GM03348 (cell line): ENCODE measurements around the gene KCNA10.

ENCODE experiments used
- DNase-seq: peaks from one replicate; pipeline ENCODE4 v3.0.0; 2012; ENCODE audit warnings: low spot score

The KCNA10 gene

DNA sequence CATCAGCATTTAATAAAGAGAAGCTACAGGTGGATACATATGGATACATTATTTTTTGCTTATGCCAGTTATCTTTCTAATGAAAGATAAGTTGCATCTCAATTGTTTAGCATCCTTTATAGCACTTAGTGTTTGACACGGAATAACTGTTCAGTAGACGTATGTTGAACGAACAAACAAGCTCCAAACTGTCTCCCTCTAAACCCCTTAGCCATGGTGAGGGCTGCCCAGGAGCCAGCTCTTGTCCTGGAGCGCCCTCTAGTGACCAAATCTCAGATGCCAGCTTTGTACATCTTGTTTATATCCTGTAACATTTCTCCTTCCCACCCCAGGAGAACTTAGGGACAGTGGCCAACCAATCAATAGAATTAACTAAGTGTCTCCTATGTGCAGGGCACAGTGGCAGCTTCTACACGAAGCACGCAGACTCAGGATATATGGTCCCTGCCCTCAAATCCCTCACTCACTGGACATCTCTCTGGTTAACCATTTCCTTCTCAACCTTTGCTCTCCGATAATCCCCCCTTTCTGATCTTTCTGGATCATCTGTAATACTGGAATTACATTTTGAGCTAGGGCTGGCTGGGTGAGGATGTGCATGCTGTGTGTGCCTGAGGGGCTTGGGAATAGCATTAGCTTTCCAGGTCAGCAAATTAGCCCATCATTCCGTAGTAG lies 22.9 kb downstream of the KCNA10 start:
- peak; percentile 91 for DNase-seq

DNA sequence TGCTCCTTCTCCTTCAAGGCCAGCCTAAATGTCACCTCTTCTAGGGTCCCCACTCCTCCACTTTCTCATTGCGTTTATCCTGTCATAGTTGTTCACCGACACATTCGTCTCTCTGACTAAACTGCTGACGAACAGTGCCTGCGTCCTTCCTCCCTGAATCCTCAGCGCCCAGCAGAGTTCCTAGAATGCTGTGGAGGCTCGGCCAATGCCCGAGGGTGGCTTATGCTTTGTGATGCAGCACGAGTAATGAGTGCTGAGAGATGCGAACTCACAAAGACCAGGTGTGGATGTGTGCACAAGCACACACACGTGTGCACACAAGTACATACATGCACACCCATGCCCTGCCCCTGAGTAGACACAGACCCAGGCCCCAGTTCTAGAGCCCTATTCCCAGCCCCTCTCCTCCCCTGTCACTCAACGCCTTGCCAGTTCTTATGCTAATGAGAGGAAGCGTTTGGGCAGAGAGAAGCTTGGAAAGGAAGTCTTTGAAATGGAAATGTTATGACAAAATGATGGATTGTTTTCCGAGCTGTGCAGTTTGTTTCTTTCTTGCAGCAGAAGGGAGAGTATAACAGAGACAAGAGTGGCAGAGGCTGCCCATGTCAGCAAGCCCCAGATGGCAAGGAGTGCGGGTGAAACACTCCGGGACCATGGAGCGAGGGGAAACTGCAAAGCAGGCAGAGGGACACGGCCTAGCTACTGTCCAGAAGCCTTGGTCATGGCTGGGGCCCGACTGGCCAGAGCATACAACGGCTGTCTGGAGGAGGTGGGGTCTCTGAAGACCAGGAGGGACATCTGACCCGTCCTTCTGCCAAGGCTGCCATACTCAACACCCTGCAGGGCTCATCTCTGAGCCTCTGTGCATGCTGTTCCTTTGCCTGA lies 24.2 kb downstream of the KCNA10 start:
- DNase-seq: no peak

DNA sequence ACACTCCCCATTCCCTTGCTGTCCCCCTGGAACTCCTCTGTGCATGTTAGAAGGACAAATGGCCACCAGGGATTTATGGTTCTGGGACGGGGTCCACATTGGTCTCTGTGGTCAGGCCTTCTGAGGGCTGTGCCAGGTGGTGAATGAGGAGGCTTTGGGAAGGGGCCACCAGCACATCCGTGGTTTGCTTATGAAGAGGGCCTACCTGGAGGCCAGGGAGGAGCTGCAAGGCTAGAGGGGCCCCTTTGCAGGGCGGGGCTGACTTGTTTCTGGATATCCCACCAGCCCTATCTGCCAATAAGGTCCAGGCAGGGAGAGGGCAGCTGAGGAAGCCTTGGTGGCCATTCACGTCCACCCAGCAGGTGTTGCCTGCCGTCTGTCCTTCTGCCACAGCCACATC lies 24.9 kb downstream of the KCNA10 start:
- no peak for DNase-seq

DNA sequence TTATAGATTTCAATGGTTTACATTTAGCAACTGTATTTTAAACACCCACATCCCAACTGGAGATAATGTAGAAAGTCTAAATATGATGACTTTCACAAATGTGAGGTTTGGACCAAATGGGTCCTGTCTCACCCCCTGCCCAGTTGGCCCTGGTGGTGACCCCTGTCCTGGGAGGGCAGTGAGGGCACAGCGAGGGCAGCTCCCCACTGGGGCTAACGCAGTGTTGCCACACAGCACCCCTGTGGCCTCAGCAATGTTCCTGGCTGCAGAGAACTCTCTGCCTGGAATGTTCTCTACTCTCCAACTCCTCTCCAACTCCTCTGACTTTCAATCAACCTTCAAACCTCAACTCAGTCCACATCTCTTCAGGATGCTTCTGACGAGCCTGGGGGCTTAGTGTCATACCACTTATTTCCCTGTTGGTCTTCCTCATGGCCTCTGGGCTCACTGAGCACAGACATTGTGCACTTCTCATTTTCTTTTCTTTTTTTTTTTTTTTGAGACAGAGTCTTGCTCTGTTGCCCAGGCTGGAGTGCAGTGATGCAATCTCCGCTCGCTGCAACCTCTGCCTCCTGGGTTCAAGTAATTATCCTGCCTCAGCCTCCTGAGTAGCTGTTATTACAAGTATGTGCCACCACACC lies 25.8 kb downstream of the KCNA10 start:
- no peak for DNase-seq

DNA sequence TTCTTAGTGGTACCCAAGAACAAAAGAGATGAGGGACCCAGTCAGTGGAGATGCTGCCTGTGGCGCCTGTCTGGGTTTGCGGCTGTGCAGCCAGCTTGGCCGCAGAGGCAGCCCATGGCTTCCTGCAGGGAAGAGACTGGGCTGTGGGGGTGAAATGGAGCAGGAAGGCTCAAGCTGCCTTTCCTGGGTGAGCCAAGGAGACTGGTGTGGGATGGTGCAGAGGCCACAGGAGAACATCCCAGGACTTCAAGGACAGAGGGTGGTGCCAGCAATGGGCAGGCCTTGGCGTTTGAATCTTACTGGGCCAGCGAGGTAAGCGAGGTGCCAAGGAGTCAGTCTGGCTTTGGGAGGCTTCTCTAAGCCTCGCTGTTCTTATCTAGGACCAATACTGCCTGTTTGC lies 26.4 kb downstream of the KCNA10 start:
- no peak for DNase-seq

DNA sequence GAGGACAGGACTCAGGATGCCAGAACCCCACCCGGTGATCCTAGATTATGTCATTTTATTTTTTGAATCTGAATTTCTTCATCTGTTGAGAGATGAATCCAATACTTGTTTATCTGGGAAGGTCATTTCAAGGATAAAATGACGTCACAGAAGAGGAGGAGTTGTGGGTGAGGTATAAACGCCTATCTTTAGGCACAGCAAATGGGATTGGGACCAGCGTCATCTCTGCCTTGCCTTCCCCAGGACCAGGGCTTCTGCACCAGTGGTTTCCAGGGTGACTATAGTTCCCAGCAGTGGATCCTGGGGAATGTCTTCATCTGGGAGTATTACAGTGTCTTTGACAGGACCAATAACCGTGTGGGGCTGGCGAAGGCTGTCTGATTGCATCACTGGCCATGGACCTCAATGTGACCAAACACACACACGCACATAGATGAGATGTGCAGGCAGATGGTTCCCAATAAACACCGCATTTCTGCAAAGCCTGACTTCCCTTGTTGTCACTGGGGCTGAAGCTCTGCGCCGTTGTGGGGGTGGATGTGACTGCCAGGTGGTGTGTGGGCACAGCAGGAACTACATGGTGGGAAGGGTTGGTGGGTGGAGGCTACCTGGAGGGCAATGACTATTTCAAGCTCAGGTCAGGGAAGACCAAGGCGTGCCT lies 28.1 kb downstream of the KCNA10 start:
- DNase-seq: no peak

DNA sequence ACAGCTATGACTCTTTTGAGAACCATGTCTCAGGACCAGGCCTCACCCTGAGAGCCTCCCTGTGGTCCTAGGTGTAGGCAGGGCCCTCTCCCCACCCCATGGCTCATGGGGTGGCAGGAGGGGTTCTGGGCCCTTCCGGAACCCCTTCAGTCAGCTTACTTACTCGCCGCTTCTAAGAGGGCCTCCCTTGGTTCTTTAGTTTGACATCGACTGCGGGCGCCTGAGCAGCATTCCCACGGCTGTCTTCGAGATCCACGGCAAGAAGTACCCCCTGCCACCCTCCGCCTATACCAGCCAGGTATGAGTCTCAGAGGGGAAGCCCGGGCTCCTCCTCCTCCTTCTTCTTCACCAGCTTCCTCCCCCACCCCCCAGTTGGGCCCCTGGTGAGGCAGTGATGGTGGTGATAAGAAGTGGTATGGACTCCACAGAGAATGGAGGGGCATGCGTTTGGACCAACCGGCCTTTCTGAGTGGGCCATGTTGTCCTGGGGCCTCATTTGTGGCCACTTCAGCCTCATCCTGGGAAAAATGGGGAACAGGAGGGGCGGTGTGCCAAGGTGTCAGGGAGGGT lies 28.9 kb downstream of the KCNA10 start:
- no peak for DNase-seq

DNA sequence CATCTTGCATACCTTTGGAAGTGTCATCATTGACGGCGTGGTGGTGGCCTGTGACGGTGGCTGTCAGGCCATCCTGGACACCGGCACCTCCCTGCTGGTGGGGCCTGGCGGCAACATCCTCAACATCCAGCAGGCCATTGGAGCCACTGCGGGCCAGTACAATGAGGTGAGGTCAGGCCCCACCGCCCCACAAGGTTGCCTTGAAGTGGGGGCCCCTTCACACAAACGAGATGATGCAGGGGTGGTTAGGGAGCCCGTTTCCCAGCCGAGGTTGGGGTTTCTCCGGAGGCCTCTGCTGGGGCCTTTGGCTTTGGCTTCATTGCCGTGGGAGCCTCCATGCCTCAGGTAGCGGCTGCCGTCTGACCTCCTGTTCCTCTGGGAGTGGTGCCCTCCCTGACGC lies 29.6 kb downstream of the KCNA10 start:
- no peak for DNase-seq

DNA sequence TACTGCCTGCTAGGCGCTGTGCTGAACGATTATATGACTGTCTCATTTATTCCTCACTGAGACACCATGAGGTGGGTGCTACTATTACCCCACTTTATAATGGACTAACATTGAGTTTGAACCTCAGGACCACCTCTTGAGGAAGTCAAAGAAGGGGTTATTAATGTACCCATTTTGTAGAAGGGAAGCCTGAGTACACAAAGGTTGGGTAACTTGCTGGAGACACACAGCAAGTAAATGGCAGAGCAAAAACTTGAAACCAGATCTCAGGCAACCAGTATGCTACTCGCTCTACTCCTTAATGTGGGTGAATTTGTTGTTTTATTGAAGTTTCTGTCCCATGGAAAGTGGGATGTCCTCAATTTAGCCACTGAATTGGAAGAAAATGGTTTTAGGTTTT lies 30.1 kb downstream of the KCNA10 start:
- no peak for DNase-seq

DNA sequence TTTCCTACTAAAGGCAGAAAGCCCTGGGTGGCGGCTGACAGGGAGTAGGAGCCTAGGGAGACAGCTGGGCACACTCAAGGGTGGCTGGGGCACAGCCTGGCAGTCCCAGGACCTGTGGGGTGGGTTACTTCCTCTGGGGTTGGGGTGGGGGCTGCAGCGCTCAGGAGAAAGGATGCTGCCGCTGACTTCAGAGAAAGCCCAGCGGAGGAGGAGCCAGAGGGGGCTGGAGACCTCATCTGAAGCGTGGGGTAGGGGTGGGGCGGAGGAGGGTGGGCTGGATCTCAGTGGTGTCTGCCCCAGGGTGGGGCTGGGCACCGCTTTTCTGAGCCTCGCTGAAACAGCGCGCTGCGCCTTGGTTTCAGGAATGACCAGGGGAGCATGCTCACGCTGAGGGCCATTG lies 30.8 kb downstream of the KCNA10 start:
- no peak for DNase-seq

DNA sequence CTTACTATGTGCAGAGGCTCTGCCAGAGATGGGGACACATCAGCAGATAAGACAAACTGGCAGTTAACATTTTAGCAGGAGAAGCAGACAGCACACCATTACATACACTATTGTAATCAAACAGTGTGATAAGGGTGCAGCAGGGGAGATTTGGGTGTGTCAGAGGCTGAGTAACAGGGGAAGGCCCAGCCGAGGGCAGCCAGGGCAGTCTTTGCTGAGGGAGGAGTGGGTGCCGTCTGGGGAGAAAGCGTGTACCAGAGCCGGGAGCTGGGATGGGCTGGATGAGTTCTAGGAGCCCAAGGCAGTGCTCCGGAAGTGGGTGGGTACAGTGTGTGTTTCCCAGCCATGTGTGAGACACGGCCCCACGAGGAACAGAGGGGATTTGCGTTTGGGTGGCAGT lies 31.2 kb downstream of the KCNA10 start:
- DNase-seq: peak; percentile 28

DNA sequence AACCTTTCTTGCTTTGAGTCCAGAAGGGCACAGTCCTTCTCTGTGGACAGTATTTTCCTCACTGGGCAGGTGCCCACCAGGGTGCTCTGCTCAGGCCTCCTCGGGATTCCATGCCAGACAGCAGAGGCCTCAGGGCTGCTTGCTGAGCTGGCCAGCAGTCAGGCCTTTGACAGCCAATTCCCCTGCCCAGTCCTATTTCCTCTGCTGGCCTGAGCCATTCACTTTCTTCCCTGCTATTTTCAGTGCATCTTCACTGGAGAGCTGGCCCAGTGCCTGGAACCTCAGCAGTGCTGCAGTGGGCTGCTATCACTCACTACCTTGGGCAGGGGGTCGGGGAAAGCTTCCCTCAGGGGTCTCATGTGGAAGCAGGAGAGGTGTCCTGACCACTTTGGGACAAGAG lies 33.2 kb downstream of the KCNA10 start:
- DNase-seq: no peak

DNA sequence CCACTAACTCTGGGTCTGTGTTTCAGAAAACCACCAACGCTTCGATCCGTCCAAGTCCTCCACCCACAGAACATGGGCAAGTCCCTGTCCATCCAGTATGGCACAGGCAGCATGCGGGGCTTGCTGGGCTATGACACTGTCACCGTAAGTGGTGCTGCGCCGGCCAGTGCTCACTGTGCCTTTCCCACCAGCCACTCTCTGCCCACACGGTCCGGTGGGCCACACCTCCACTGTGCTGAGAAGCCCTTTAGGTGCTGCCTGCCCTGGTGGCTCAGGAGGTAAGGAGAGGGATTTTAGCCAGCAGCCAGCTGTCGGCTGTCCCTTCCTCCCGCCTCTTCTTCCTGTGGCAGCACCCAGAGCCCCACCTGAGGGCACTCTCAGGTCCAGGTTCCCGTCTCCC lies 34.2 kb downstream of the KCNA10 start:
- DNase-seq: no peak

DNA sequence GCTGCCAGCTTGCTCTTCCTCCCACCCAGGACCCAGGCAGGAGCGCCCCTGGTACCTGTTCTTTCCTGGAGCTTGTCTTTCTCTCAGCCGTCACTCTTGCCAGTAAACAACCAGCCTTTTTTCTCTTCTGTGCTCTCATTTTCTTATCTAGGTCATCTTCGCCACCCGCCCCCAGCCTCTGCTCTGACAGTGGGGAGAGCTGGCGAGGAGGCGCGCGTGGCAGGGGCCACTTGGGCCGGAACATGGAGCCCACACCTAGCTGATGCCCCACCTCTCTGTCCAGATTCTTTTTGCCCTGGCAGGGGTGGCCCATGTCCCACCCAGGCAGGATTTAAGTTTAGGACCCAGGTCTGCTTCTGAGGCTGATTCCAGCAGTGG lies 35.7 kb downstream of the KCNA10 start:
- no peak for DNase-seq

DNA sequence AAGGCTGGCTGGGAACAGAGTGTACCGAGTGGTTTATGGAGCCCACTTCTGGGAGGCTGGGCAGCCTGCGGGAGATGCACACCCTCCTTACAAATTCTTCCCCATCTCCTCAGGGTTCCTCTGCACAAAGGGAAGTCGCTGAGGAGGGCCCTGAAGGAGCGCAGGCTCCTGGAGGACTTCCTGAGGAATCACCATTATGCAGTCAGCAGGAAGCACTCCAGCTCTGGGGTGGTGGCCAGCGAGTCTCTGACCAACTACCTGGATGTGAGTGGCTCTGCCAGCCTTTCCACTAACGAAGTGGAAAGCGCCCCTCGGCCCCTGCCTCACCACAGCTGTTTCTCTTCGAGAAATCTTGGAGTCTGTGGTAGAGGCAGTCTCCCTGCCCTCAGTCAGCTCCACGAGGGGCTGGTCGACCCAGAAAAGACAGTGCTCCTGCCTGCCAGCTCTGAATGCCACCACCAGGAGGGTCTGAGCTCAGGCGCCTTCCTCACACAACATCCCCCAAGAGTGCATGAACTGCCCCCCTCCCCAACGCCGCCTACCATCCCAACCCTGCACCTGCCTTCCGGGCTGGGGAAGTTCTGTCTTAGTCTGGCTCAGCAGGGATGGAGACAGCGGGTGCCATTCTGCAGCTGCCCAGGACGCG lies 36.2 kb downstream of the KCNA10 start:
- no peak for DNase-seq

DNA sequence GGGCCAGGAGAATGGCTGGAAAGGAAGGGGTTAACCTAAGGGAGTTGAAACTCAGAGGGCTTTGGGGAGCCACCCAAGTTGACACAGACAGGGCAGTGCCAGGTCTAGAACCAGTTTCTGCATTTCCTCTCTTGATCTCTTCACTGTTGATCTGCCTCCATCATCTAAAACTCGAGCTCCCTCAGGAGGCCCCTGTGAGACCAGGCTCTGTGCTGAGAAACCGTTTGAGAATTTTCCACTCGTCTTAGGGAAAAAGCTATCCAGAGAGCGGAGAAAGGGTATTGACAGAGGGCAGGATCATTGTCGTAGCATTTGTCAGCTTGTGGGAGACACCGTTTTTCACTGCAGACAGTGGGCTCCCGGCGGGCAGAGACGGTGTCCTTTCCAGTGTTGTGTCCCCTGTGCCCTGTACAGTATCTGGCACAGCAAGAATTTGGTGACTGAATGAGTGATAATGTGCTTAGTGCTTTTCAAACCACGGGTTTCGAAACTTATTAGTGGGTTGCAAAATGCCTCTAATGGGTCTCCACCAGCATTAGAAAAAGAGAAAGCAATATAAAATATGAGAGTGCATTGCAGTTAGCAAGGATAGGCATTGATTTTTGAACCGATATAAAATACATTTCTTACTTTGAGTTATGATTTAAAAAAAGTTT lies 36.9 kb downstream of the KCNA10 start:
- no peak for DNase-seq

DNA sequence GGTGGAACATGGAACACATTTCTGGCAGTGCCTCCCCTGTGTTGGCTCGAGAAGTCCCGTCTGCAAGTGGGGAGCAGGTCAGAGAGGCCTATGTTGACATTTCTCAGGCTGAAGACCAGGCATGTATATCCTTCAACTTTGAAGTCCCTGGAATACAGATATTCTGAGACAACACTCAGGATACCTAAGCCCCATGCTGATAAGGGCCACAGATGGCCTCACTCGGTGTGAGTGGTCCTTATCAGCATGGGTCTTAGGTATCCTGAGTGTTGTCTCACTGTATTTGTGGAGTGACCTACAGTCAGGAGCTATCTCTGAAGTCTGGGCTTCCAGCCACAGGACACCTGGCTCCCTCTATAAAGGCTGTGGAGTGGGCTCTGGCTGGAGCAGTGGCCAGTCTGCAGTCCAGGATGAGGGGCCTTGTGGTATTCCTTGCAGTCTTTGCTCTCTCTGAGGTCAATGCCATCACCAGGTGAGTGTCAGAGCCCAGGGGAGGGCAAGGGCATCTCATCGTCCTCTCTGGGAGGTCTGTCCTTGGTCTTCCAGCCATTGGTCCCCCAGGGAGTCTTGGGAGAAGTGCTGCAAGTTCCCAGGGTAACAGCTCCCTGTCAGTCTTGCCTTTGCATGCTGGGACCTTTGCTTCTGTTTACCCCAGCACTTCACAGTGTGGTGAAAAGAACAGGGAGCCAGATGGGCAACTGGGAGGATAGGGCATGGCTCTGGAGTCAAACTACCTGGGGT lies 38.4 kb downstream of the KCNA10 start:
- no peak for DNase-seq

DNA sequence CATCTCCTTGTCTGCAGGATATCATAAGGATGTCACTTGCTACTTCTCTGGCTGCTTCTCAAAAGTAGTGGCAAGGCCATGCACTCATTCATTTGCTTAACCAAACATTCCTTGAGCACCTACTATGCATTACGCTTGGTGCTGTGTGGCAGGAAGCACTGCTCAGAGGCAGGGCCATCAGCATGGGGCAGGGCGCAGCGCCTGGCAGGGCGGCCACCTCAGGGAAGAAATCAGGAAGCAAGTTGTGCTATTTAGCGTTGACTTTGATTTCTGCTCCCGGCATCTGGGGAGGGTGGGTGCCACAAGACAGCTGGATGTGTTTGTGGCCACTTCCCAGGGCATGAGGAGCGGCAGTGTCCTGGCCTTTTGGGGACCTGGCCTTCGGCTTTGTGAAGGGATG lies 40.1 kb downstream of the KCNA10 start:
- no peak for DNase-seq

DNA sequence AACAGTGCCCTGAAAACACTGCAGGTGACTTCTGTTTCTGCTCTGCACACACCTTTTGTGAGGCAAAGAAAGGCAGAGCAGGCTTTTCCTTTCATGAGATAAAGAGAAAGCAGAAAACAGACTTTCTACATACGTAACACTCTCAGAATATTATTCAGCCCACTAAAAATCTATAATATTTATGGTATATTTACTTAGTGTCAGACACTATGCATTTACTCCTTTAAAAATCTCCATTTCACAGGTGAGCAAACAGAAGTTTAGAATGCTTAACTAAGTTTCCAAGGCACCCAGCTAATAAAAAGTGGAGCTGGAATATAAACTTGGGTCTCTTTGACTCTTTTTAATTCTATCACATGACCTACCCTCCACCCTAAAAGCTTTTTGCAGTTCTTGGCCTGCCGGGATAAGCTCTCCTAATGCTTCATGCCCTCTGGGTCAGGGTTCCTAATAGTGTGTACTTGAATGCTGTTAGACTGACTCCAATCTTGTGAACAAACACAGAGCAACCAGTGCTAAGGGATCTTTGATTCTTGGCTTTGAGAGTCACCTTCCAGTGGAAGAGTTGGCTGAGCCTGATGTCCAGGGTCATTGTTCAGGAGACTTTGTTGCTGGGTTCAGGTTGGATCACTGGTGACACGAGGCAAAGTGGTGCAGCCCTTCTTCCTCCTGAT lies 40.9 kb downstream of the KCNA10 start:
- no peak for DNase-seq

DNA sequence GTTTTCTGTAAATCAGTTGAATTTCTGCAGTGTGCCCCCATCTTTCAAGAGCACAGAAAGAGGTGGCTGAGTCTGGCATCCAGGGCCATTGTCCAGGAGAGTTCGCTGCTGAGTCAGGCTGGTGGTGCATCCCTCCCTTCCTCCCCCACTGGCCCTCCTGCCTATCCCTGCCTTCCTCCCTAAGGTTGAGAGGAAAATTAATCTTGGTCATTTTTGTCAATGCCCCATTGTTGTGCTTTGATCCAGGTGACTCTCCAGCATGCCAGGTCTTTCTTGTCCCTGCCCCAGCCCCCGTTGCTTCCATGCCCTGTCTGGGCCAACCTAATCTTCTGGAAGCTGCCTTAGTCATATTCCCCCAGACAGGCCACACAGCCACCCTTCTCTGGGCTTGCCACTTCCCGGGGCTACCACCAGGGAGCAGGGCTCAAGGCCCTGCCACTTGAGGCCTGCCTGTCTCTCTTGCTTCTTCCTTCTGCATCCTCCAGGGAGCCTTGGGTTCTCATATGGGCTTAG lies 41.5 kb downstream of the KCNA10 start:
- DNase-seq: no peak
